Ishikawa (cell line): ENCODE measurements around the gene DENND2C.

Source experiments
- TAF1 ChIP-seq: IDR thresholded peaks from 2 replicates; pipeline ENCODE4 v1.6.1; 2012; ENCODE audit warnings: low read depth, mild to moderate bottlenecking
- TF ChIP-seq, protein P1 (sequence below): IDR thresholded peaks from 2 replicates; pipeline ENCODE4 v1.6.1; 2012

DNA sequence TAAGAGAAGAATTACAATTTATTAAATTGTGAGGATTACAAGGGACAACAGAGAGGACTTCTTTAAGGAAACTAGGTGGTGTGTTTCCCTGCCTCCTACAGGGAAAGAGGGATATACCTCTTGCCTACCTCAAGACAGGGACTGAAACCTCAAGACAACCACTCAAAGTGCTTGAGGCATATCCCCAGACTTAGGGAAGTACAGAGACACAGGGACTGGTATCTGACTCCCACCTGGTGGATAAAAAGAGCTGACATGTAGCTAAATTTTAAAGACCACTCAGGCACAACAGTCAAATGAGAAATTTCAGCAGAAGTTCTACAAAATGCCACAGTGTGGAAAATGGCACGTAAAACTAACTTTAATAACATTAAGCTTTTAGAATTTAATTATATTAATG lies 21.3 kb downstream of the DENND2C start:
- TF ChIP-seq TAF1, result no peak
- TF ChIP-seq, protein P1, sequence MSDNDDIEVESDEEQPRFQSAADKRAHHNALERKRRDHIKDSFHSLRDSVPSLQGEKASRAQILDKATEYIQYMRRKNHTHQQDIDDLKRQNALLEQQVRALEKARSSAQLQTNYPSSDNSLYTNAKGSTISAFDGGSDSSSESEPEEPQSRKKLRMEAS, result no peak
